ENCODE results near the gene ZFYVE21. TPM values are rescaled to one million over a fixed set of nuclear protein-coding genes. Genes with fewer than 3 reads are reported as not detected.
A peak's percentile ranks its signal among the peaks of the same experiment; 100 is the strongest.

Gene ZFYVE21
- total RNA-seq, 2 experiments from 2014 or later, result 18.0 to 22.5 TPM

GRCh38 chr14:103711516-103712431 is 3.8 kb upstream of the ZFYVE21 start:
- POLR2A ChIA-PET, result interaction anchor here (0.6 to 1.1 kb wide), 3 partner anchors 10 to 194 kb away, joined by 3 to 4 read pairs (median 3); no protein-coding TSS in a partner anchor
- no peak overlapping the region for H3K27ac ChIP-seq (ENCODE audit: low read depth, low read length, poor library complexity, severe bottlenecking)
- intact Hi-C loops (cut with micrococcal nuclease; ENCODE audit: unreplicated experiment), result no loop called here
- TF ChIP-seq CTCF (conservative IDR thresholded peaks at IDR 0.05; ENCODE audit: low read length) (no peak), EZH2phosphoT487 (IDR thresholded peaks at IDR 0.05; ENCODE audit: borderline replicate concordance, low read depth, low read length) (no peak)
- no peak overlapping the region for H3K4me3 ChIP-seq (ENCODE audit: low read depth, low read length, poor library complexity, severe bottlenecking)
- H3K4me2 ChIP-seq (ENCODE audit: low read length), result peak overlapping the region; percentile 36; the same call in 1 of the 2 replicates
- peaks cover 36% of the 10 kb centered on the region for H3K79me2 ChIP-seq (ENCODE audit: insufficient read depth, low read depth, low read length)
- no peaks in the 10 kb centered on the region for H3K9me3 ChIP-seq (ENCODE audit: low read length)
- H3K9me2 ChIP-seq (ENCODE audit: insufficient read depth, low read length), result no peaks in the 10 kb centered on the region
- DNase-seq (ENCODE audit: low spot score), result no peak
- peaks cover 33% of the 10 kb centered on the region for H3K4me1 ChIP-seq (ENCODE audit: insufficient read depth, low read length, poor library complexity, severe bottlenecking)
- BruUV-seq (replicated peaks), result no TSS peak
- CTCF ChIA-PET (ENCODE audit: unreplicated experiment), result no interaction called here
- H2AFZ ChIP-seq (ENCODE audit: low read length), result no peak overlapping the region
- H4K20me1 ChIP-seq (ENCODE audit: insufficient read depth, low read length), result peaks cover 8% of the 10 kb centered on the region
- peaks cover 72% of the 10 kb centered on the region for H3K36me3 ChIP-seq (ENCODE audit: insufficient read depth, low read length)

GRCh38 chr14:103712633-103713247 is 2.9 kb upstream of the ZFYVE21 start:
- peaks cover 8% of the 10 kb centered on the region for H4K20me1 ChIP-seq (ENCODE audit: insufficient read depth, low read length)
- BruUV-seq (replicated peaks), result no TSS peak
- TF ChIP-seq EZH2phosphoT487 (IDR thresholded peaks at IDR 0.05; ENCODE audit: borderline replicate concordance, low read depth, low read length) (no peak), CTCF (conservative IDR thresholded peaks at IDR 0.05; ENCODE audit: low read length) (no peak)
- no peaks in the 10 kb centered on the region for H3K9me3 ChIP-seq (ENCODE audit: low read length)
- intact Hi-C loops (cut with micrococcal nuclease; ENCODE audit: unreplicated experiment), result no loop called here
- H3K79me2 ChIP-seq (ENCODE audit: insufficient read depth, low read depth, low read length), result peaks cover 41% of the 10 kb centered on the region
- POLR2A ChIA-PET, result interaction anchor here (0.6 to 1.1 kb wide), 2 partner anchors 20 to 193 kb away, joined by 4 to 5 read pairs; no protein-coding TSS in a partner anchor
- H3K4me2 ChIP-seq (ENCODE audit: low read length), result peak overlapping the region; percentile 90; the same call in 1 of the 2 replicates
- DNase-seq (ENCODE audit: low spot score), result no peak
- no peak overlapping the region for H3K27ac ChIP-seq (ENCODE audit: low read depth, low read length, poor library complexity, severe bottlenecking)
- H2AFZ ChIP-seq (ENCODE audit: low read length), result no peak overlapping the region
- H3K4me3 ChIP-seq (ENCODE audit: low read depth, low read length, poor library complexity, severe bottlenecking), result no peak overlapping the region
- no peaks in the 10 kb centered on the region for H3K9me2 ChIP-seq (ENCODE audit: insufficient read depth, low read length)
- H3K36me3 ChIP-seq (ENCODE audit: insufficient read depth, low read length), result peaks cover 62% of the 10 kb centered on the region
- CTCF ChIA-PET (ENCODE audit: unreplicated experiment), result no interaction called here
- H3K4me1 ChIP-seq (ENCODE audit: insufficient read depth, low read length, poor library complexity, severe bottlenecking), result peaks cover 41% of the 10 kb centered on the region
